IPS DF 6.9 (cell line): ENCODE data around the gene ZDHHC17.
"Not testable (repeated sequence)": the region's sequence is repeated elsewhere in the genome, so short reads cannot be mapped to it uniquely, and the experiment has no call there.

Source experiments
- DNase-seq: peaks from one replicate; pipeline ENCODE4 v3.0.0-alpha.2; 2013; ENCODE audit warnings: low read depth, low spot score
- H3K27ac ChIP-seq: one replicate; pipeline ENCODE4 v1.5.1; 2013; ENCODE audit warnings: low read length, control low read depth
- H3K27me3 ChIP-seq: 2 replicates; pipeline ENCODE4 v1.6.1; 2013; ENCODE audit warnings: mild to moderate bottlenecking, low read length; ENCODE audit not compliant: control insufficient read depth, insufficient read depth
- H3K36me3 ChIP-seq: 2 replicates; pipeline ENCODE4 v1.6.1; 2013; ENCODE audit warnings: low read length; ENCODE audit not compliant: control insufficient read depth, insufficient read depth
- H3K4me1 ChIP-seq: 2 replicates; pipeline ENCODE4 v1.6.1; 2013; ENCODE audit warnings: low read length; ENCODE audit not compliant: control insufficient read depth, insufficient read depth
- H3K4me3 ChIP-seq: 2 replicates; pipeline ENCODE4 v1.5.1; 2013; ENCODE audit warnings: mild to moderate bottlenecking, low read length
- H3K9me3 ChIP-seq: 2 replicates; pipeline ENCODE4 v1.6.1; 2013; ENCODE audit warnings: low read length, inconsistent platforms; ENCODE audit not compliant: control insufficient read depth, insufficient read depth
- WGBS: extraction: QIAGEN DNeasy Blood & Tissue Kit; methylation state at CpG from one replicate; pipeline ENCODE4 v1.1.7; 2013; ENCODE audit warnings: mixed read lengths, missing lambda C conversion rate; ENCODE audit not compliant: insufficient read length, insufficient coverage; 5-methylcytosine and 5-hydroxymethylcytosine counted together

Gene ZDHHC17

DNA sequence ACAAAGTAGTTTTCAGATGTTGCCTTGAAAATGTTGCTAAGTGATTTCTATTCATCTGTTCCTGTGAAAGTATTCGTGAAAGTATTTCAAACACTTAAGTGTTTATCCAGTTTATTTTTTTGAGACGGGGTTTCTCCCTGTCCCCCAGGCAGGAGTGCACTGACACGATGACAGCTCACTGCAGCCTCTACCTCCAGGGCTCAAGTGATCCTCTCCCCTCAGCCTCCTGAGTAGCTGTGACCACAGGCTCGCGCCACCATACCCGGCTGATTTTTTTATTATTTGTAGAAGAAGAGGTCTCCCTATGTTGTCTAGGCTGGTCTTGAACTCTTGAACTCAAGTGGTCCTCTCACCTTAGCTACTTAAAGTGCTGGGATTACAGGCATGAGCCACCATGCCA, 1.7 kb downstream of the ZDHHC17 start:
- Histone ChIP-seq H3K36me3 (no peaks in the 10 kb centered on the region), H3K27me3 (no peaks in the 10 kb centered on the region), H3K4me3 (no peak overlapping the region), H3K27ac (no peak overlapping the region), H3K4me1 (peaks cover 2% of the 10 kb centered on the region; the same call in 1 of the 2 replicates), H3K9me3 (no peaks in the 10 kb centered on the region)
- no CpG with 5 or more reads among the region's 6 CpGs for WGBS
- DNase-seq: no peak

DNA sequence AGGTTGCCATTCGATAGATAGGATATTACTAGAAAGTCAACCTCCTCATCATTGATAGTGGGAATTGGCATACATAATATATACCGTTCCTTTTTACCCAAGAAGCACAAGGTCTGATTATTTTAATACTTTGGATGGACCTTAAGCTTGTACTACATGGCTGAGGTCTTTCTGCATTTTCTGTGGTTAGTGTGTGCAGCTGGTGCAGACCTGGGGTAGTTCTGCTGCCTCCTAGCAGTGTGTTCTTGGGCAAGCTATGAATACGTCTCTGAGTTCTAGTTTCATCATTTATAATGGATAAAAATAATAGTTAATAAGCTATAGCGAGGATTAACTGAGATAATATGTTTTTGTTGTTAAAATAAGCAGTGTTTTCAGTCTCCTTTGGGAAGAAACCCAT, 2.2 kb downstream of the ZDHHC17 start:
- 100% methylated on average over 1 of the region's 4 CpGs for WGBS
- Histone ChIP-seq H3K27me3 (no peaks in the 10 kb centered on the region), H3K9me3 (no peaks in the 10 kb centered on the region), H3K27ac (no peak overlapping the region), H3K4me3 (no peak overlapping the region), H3K4me1 (peaks cover 2% of the 10 kb centered on the region; the same call in 1 of the 2 replicates), H3K36me3 (no peaks in the 10 kb centered on the region)
- no peak for DNase-seq

DNA sequence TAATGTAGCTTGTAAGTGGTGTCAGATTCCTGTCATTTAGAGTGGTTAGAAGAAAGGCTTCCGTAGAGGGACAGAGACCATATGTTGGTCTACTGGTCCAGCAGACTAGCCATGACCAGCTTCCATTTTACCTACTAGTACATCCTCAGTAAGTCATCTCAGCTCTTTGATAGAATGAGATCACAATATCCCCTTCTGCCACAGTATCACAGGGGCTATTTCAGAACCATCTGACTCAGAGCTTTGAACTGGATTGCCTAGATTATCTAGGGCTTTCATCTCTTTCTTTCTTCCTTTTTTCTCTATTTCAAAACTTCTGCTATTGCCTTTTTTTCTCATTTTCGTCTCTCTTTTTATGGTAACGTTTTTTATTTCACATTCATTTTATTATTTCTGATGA, 4.7 kb downstream of the ZDHHC17 start:
- WGBS: 100% methylated on average over 2 of the region's 3 CpGs
- no peak for DNase-seq

DNA sequence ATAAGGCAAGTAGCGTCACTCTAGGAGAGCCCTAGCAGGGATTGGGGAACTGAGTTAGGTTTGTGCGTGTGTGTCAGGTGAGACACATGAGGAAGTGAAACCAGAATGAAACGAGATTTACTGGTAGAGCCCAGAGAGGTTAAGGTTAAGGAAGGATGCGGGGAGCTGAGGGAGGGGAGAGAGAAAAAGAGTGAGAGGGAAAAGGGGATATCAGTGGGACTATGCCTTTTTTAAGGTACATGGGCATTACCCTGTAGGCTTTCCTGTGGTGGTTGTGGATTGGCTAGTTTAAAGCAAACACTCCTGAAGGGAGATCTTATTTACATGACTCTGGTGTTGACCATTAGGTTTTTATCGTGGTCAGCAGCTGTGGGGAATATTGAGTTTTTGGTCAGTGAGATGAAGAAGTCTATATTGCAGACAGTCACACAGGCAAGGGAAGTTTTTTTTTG, 13.9 kb downstream of the ZDHHC17 start:
- DNase-seq: no peak
- Histone ChIP-seq H3K4me1 (no peaks in the 10 kb centered on the region), H3K4me3 (no peak overlapping the region), H3K36me3 (no peaks in the 10 kb centered on the region), H3K27me3 (no peaks in the 10 kb centered on the region), H3K27ac (no peak overlapping the region), H3K9me3 (no peaks in the 10 kb centered on the region)
- WGBS: no CpG with 5 or more reads among the region's 5 CpGs

More for the DNA sequence above, 4.7 kb downstream of the ZDHHC17 start:
- Histone ChIP-seq H3K9me3 (no peaks in the 10 kb centered on the region), H3K36me3 (no peaks in the 10 kb centered on the region), H3K27ac (no peak overlapping the region), H3K4me3 (no peak overlapping the region), H3K27me3 (no peaks in the 10 kb centered on the region), H3K4me1 (no peaks in the 10 kb centered on the region)

DNA sequence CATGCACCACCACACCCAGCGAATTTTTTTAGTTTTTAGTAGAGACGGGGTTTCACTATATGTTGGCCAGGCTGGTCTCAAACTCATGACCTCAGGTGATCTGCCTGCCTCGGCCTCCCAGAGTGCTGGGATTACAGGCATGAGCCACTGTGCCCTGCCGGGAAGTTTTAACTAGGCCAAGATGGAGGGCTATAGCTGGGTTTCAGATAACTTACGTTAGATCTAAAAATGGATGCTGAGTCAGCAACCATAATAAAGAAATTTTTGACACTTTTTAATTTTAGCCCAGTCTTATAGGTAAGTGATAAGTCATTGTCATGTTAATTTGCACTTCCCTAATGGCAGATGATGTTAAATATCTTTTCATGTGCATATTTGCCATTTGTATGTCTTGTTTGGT, 14.4 kb downstream of the ZDHHC17 start:
- no peaks in the 10 kb centered on the region for H3K9me3 ChIP-seq

DNA sequence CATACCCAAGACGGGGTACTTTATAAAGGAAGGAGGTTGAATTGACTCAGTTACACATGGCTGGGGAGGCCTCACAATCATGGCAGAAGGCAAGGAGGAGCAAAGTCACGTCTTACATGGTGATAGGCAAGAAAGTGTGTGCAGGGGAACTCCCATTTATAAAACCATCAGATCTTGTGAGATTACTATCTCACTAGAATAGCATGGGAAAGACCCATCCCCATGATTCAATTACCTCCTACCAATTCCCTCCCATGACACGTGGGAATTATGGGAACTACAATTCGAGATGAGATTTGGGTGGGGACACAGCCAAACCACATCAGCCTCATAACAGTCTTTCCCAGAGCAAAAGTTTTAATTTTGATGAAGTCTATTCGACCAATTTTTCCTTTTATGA, 15.4 kb downstream of the ZDHHC17 start:
- not testable (repeated sequence) for H3K9me3 ChIP-seq, H3K27ac ChIP-seq, H3K36me3 ChIP-seq, H3K4me1 ChIP-seq, H3K27me3 ChIP-seq, H3K4me3 ChIP-seq, DNase-seq
- WGBS: no CpG with 5 or more reads among the region's 5 CpGs

More for the DNA sequence above, 14.4 kb downstream of the ZDHHC17 start:
- Histone ChIP-seq H3K36me3 (no peaks in the 10 kb centered on the region), H3K27ac (no peak overlapping the region), H3K4me1 (no peaks in the 10 kb centered on the region), H3K27me3 (no peaks in the 10 kb centered on the region), H3K4me3 (no peak overlapping the region)
- no peak for DNase-seq
- WGBS: no CpG with 5 or more reads among the region's 5 CpGs

DNA sequence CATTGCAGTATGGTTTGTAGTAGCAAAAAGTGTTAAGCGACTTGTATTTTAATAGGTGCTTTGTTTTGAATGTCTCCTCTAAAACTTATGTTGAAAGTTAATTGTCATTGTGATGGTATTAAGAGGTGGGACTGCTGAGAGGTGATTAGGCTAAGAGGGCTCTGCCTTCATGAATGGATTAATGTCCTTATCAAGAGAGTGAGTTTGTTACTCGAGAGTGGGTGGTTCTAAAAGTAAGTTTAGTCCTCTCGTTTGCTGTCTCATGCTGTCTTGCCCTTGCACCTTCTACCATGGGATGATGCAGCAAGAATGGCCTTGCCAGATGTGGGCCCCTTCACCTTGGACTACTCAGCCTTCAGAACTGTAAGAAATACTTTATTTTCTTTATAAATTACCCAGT, 17.4 kb downstream of the ZDHHC17 start:
- no peak overlapping the region for H3K27ac ChIP-seq
- H3K36me3 ChIP-seq: no peaks in the 10 kb centered on the region
- DNase-seq: no peak
- H3K27me3 ChIP-seq: no peaks in the 10 kb centered on the region
- no peaks in the 10 kb centered on the region for H3K9me3 ChIP-seq
- no peaks in the 10 kb centered on the region for H3K4me1 ChIP-seq
- WGBS: no CpG with 5 or more reads among the region's 3 CpGs
- no peak overlapping the region for H3K4me3 ChIP-seq

DNA sequence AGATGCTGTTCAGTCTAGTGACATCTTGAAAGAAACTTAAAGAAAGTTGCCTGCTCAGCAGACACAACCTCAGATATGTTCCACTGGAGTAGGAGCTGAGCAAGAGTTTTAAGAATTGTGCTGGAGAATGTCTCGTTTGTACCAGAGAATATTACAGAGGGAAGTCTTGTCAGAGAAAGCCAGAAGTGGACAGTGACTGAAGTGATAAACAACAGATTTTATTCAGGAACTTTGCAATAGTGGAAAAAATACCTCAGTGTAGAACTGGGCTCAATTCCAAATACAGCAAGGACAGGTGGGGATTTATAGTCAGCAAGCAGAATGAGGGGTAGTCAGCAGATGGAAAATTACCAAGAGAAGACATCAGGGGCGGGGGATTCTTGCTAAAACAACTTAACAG, 18.6 kb downstream of the ZDHHC17 start:
- Histone ChIP-seq H3K4me1 (no peaks in the 10 kb centered on the region), H3K27me3 (no peaks in the 10 kb centered on the region), H3K9me3 (no peaks in the 10 kb centered on the region), H3K27ac (no peak overlapping the region), H3K36me3 (no peaks in the 10 kb centered on the region), H3K4me3 (no peak overlapping the region)
- DNase-seq: no peak
- no CpG with 5 or more reads among the region's 2 CpGs for WGBS

DNA sequence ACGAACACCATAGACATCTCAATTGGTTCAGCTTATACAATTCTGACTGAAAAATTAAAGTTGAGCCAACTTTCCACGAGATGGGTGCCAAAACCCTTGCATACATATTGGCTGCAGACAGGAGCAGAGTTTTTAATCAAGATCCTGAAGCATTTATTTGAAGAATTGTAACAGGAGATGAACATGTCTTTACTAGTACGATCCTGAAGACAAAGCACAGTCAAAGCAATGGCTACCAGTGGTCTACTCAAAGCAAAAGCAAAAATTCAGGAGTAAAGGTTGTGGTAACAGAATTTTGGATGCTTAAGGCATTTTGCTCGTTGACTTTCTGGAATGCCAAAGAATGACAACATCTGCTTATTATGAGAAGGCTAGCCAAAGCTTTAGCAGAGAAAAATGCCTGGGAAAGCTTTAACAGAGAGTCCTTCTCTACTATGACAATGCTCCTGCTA, 20.7 kb downstream of the ZDHHC17 start:
- H3K4me1 ChIP-seq: no peaks in the 10 kb centered on the region
- WGBS: no CpG with 5 or more reads among the region's 4 CpGs
- H3K27me3 ChIP-seq: no peaks in the 10 kb centered on the region
- H3K36me3 ChIP-seq: no peaks in the 10 kb centered on the region
- no peaks in the 10 kb centered on the region for H3K9me3 ChIP-seq
- H3K4me3 ChIP-seq: no peak overlapping the region
- H3K27ac ChIP-seq: no peak overlapping the region
- DNase-seq: no peak

DNA sequence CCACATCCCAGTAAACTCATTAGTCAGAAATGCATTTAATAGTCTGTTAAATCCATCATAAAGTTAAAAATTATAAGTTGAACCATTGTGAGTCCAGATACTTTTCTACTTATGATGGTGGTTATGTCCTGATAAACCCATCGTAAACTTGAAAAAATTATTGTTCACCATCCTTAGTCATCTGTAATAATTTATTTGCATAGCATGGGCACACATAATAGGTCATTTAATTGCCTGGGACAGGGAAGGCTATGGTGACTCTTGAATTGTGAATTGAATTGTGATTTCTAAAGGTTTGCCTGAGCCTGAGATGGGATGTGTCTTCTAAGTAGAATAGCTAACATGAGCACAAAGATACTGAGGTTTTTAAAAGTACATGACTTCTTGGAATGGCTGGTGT, 21.5 kb downstream of the ZDHHC17 start:
- DNase-seq: no peak
- Histone ChIP-seq H3K27me3 (no peaks in the 10 kb centered on the region), H3K27ac (no peak overlapping the region), H3K9me3 (no peaks in the 10 kb centered on the region), H3K4me1 (no peaks in the 10 kb centered on the region), H3K4me3 (no peak overlapping the region), H3K36me3 (no peaks in the 10 kb centered on the region)
- WGBS: no CpG with 5 or more reads among the region's 1 CpG

DNA sequence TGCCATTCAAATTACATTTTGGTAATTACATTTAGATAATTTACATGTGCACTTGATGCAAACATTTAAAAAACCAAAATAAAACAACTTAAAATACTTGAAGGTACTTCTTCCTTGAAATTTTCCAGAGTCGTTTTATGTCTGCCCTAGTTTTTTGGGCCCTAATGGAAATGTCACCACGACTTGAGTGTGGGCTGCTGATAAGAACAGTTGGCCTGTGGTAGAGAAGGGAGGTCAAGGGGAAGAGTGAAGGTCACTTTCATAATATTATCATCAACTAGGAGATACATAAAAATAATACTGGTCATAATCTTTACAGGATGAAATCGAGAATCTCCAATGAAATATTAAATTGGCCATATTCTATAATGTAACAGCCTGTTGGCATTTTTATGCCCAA, 23.1 kb downstream of the ZDHHC17 start:
- H3K27ac ChIP-seq: no peak overlapping the region
- H3K4me1 ChIP-seq: no peaks in the 10 kb centered on the region
- no CpG with 5 or more reads among the region's 3 CpGs for WGBS
- no peak overlapping the region for H3K4me3 ChIP-seq
- no peak for DNase-seq
- H3K36me3 ChIP-seq: no peaks in the 10 kb centered on the region
- no peaks in the 10 kb centered on the region for H3K9me3 ChIP-seq
- H3K27me3 ChIP-seq: no peaks in the 10 kb centered on the region
